ENCODE results near the gene RAB19. TPM values are rescaled to one million over a fixed set of nuclear protein-coding genes. Genes with fewer than 3 reads are reported as not detected.
"Not testable (repeated sequence)": the region's sequence is repeated elsewhere in the genome, so short reads cannot be mapped to it uniquely, and the experiment has no call there.

The RAB19 gene
- polyA plus RNA-seq, 3 donors, result 2.0 TPM; not detected in 2

- 0 to 1% (median 1%) methylated on average over 59 to 66 of the region's 66 CpGs for WGBS, 3 donors
- peak within 1 kb of the TSS; percentile 79 for H3K27ac ChIP-seq (ENCODE audit: low read depth, low read length)
Measured at GRCh38 chr7:140397784-140398750, 5.8 kb upstream of the RAB19 start, which contains the start of gene SLC37A3. SLC37A3 (minus strand) TSS chr7:140398530; CDS start chr7:140382526, 16,004 bp downstream.

DNA sequence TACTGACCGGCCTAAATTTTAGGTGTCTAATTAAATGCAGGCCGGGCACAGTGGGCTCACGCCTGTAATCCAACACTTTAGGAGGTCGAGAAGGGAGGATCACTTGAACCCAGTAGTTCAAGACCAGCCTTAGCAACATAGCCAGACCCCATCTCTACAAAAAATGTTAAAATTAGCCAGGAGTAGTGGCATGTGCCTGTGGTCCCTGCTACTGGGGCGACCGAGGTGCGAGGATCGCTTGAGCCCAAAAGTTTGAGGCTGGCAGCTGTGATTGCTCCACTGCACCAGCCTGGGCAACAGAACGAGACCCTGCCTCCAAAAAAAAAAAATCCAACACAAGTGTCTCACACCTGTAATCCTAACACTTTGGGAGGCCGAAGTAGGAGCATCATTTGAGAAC lies 5.0 kb upstream of the RAB19 start:
- H3K27ac ChIP-seq (ENCODE audit: low read depth, low read length), result no peak overlapping the region
- 73 to 75% (median 73%) methylated on average over 10 of the region's 10 CpGs for WGBS, 3 donors

- no peak overlapping the region for H3K27ac ChIP-seq (ENCODE audit: low read depth, low read length)
- 80 to 83% (median 80%) methylated on average over 3 of the region's 3 CpGs for WGBS, 3 donors
Measured at GRCh38 chr7:140400381-140400780, 3.5 kb upstream of the RAB19 start.

DNA sequence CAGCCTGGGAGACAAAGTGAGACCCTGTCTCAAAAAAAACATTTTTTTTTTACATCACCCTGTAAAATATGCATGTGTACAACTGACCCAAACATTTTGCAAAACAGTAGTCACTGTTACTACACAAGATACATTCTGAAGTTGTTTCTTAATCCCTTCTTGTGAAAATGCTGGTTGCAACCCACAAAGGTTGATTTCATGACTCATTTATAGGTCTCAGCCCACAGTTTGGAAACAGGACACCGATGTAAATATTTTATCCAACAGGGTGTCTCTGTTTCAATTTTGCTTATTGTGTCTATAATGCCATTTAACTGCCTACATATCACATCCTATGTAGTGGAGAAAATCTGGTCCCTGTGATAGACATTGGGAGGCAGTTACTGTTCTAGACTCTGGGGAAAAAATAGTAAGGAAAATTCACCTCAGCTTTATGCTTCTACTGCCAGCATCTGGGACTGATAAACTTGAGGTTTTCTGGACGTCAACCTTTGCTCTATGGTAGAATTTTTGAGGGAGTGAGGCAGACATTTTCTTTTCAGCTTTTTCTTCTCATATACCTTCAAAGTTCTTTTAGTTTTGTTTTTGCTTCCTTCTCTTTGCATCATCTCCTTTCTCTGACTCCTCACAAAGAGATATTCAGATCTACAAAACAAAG lies 1.6 kb upstream of the RAB19 start:
- 51 to 68% (median 68%) methylated on average over 2 of the region's 2 CpGs for WGBS, 3 donors
- H3K27ac ChIP-seq (ENCODE audit: low read depth, low read length), result no peak overlapping the region

DNA sequence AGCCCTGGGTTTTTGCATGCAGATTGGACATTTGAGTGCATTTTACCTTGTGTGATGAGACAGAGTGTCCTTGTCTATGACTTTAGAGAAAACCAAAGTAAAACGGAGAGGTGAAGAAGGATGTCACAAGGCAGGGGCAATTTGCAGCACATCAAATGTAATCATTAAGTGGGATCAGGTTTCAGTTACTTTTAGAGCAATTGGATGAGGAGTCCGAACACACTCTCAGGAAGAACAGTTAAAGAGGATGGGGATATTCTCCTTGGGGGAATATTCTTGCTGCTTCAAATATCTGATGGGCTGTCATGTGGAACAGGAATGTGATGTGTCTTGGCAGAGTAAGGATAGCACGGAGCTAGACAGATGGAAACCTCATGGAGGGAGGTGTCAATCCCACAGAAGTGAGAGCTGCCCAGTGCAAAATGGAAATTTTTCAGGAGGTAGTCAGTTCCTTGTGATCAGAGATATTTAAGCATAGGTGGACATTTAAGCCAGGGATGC lies 757 bp downstream of the RAB19 start:
- WGBS, 3 donors, result 32 to 69% (median 68%) methylated on average over 3 of the region's 3 CpGs

DNA sequence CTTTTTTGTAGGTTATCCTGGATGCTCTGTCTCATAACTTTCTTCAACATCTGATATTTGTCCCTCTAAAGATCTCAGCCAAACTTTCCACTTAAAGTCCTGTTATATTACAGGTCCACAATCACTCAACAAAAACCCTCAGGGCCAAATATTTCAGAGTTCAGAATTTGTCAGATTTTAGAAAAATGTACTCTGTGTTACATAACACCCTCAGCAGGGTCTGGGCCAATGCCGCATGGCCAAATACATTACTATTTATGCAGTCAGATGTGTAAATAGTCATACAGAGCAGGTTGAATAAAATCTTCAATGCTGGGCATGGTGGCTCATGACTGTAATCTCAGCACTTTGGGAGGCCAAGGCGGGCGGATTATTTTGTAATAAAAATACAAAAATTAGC lies 11.5 kb downstream of the RAB19 start:
- WGBS, 3 donors, result 78 to 89% (median 88%) methylated on average over 3 of the region's 3 CpGs
- H3K27ac ChIP-seq (ENCODE audit: low read depth, low read length), result no peak overlapping the region

More for the DNA sequence above, 757 bp downstream of the RAB19 start:
- no peak overlapping the region for H3K27ac ChIP-seq (ENCODE audit: low read depth, low read length)

DNA sequence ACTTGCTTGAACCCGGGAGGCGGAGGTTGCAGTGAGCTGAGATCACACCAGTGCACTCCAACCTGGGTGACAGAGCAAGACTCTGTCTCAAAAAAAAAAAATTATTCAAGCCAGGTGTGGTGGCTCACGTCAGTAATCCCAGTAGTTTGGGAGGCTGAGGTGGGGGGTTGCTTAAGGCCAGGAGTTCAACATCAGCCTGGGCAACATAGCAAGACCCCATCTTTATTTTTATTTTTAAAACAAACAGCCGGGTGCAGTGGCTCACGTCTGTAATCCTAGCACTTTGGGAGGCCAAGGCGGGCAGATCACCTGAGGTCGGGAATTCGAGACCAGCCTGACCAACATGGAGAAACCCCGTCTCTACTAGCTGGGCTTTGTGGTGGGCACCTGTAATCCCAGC lies 12.0 kb downstream of the RAB19 start:
- 91 to 97% (median 95%) methylated on average over 9 of the region's 9 CpGs for WGBS, 3 donors
- H3K27ac ChIP-seq (ENCODE audit: low read depth, low read length), result not testable (repeated sequence)

DNA sequence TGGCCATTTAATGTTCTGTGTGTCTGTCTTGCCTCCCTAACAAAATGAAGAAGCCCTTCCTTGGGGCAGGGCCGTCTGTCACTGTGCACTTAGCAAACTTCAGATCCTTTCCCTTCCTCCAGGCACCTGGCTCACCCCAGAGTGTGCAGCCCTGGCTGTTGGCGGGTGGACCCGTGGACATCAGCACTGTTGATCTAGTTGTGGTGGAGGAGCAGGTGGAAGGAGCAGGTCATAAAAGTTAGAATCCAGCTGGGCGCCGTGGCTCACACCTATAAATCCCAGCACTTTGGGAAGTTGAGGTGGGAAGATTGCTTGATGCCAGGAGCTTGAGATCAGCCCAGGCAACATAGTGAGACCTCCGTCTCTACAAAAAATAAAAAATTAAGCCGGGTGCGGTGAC lies 12.7 kb downstream of the RAB19 start:
- 77 to 85% (median 79%) methylated on average over 8 of the region's 8 CpGs for WGBS, 3 donors

DNA sequence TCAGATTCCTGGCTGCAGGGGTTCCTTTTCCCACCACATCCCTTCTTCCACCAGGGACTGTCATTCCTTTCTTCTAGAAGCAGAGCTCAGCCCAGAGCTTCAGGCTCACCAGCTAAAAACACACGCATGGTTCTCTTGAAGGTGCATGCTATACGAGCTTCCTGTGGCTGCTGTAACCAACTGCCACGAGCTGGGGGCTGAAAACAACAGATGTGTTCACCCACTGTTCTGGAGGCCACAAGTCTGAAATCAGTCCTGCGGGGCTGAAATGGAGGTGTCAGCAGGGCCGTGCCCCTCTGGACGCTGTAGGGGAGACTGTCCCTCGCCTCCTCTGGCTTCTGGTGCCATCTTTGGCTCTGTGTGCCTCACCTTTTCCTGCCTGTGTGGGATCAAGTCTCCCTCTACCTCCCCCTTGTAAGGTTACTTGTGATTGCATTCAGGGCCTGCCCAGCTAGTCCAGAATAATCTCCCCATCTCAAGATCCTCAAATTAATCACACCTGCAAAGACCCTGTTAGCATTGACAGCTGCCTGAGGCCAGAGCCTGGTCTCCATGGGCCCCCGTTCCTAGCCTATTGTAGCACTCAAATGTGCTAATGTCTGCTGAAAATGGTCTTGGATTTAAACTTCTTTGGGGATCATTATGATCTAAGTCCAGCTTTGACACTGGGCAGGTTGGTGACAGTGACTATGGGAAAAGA lies 13.7 kb downstream of the RAB19 start:
- H3K27ac ChIP-seq (ENCODE audit: low read depth, low read length), result no peak overlapping the region
- 36 to 78% (median 67%) methylated on average over 8 of the region's 8 CpGs for WGBS, 3 donors

More for the DNA sequence above, 12.7 kb downstream of the RAB19 start:
- no peak overlapping the region for H3K27ac ChIP-seq (ENCODE audit: low read depth, low read length)

DNA sequence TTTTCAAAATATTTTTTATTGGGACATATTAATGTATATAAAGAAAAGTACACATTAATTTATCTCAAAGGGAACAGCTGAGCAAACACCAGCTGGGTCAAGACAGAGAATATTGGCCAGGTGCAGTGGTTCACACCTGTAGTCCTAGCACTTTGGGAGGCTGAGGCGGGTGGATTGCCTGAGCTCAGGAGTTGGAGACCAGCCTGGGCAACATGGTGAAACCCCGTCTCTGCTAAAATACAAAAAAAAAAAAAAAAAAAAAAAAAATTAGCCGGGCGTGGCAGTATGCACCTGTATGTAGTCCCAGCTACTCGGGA lies 14.3 kb downstream of the RAB19 start:
- WGBS, 3 donors, result 48 to 92% (median 91%) methylated on average over 2 to 5 of the region's 5 CpGs
- H3K27ac ChIP-seq (ENCODE audit: low read depth, low read length), result not testable (repeated sequence)

GRCh38 chr7:140418653-140419052 lies 14.8 kb downstream of the RAB19 start:
- WGBS, 3 donors, result 70 to 94% (median 93%) methylated on average over 4 of the region's 4 CpGs

GRCh38 chr7:140421521-140421920 lies 17.7 kb downstream of the RAB19 start:
- WGBS, 3 donors, result 97 to 100% (median 99%) methylated on average over 2 of the region's 2 CpGs
- no peak overlapping the region for H3K27ac ChIP-seq (ENCODE audit: low read depth, low read length)

More at GRCh38 chr7:140418653-140419052, 14.8 kb downstream of the RAB19 start:
- H3K27ac ChIP-seq (ENCODE audit: low read depth, low read length), result no peak overlapping the region

DNA sequence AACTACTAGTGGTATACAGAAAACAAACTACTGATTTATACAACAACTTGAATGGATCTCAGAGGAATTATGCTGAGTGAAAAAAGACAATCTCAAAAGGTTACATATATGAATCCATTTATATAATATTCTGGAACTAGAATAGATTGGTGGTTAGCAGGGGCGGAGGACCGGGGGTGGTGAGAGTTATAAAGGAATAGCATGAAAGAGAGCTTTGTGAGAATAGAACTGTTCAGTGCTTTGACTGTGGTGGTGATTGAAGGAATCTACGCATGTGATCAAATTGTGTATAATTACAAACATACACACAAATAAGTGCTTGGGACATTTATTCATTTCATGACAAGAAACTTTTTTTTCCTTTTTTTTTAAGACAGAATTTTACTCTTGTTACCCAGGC lies 19.6 kb downstream of the RAB19 start:
- H3K27ac ChIP-seq (ENCODE audit: low read depth, low read length), result no peak overlapping the region
- WGBS, 3 donors, result 94 to 96% (median 94%) methylated on average over 3 of the region's 3 CpGs

DNA sequence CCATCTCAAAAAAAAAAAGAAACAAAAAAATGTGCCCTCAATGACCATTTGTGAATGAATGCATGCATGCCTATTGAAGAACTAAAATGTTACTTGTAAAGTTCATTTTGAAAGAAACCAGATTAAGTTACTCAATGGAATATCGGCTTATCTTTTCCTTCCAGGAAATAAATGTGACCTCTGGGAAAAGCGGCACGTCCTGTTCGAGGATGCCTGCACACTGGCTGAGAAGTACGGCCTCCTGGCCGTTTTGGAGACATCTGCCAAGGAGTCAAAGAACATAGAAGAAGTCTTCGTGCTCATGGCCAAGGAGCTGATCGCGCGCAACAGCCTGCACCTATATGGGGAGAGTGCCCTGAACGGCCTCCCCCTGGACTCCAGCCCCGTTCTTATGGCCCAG lies 21.9 kb downstream of the RAB19 start:
- no peak overlapping the region for H3K27ac ChIP-seq (ENCODE audit: low read depth, low read length)
- 52 to 86% (median 71%) methylated on average over 12 of the region's 12 CpGs for WGBS, 3 donors

- H3K27ac ChIP-seq (ENCODE audit: low read depth, low read length), result no peak overlapping the region
- 89 to 98% (median 92%) methylated on average over 6 of the region's 6 CpGs for whole genome bisulfite sequencing, 3 donors
Measured at GRCh38 chr7:140426130-140426529, 22.3 kb downstream of the RAB19 start.

DNA sequence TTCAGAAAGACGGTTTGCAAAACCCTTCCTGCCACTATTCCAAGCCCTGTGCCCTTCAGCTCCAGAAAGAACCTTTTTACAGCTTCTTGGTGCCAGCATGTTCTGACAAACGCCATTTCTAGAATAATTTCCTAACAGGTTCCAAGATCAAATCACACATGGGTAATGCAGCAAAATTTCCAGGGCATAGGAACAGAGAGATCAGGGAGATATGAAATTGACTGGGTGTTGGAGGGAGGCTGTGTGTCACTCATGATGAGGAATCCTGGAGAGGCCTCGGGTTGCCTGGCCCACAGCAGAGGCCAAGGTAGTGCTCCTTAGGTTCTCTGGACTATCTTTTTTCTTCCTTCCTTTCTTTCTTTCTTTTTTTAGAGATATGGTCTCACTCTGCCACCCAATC lies 29.5 kb downstream of the RAB19 start:
- 78 to 87% (median 86%) methylated on average over 3 of the region's 3 CpGs for WGBS, 3 donors
- H3K27ac ChIP-seq (ENCODE audit: low read depth, low read length), result no peak overlapping the region

GRCh38 chr7:140435252-140435895 lies 31.5 kb downstream of the RAB19 start:
- 28 to 54% (median 42%) methylated on average over 48 to 51 of the region's 51 CpGs for WGBS, 3 donors
- H3K27ac ChIP-seq (ENCODE audit: low read depth, low read length), result no peak overlapping the region

GRCh38 chr7:140439359-140439758 lies 35.5 kb downstream of the RAB19 start:
- no peak overlapping the region for H3K27ac ChIP-seq (ENCODE audit: low read depth, low read length)
- WGBS, 3 donors, result 75 to 87% (median 86%) methylated on average over 3 of the region's 3 CpGs
